Astrocyte of the spinal cord (primary cell): ENCODE results near the gene SH3BP2.

ENCODE experiments used
- DNase-seq: peaks from one replicate; pipeline ENCODE4 v3.0.0; 2011; ENCODE audit warnings: low read depth, low spot score
- H3K4me3 ChIP-seq: 2 replicates; pipeline ENCODE4 v1.5.1; 2011; ENCODE audit warnings: low read depth, mild to moderate bottlenecking, low read length, moderate library complexity
- in situ Hi-C: cut with HindIII; loops from 2 replicates; pipeline ENCODE4 v1.10.0; 2017; ENCODE audit warnings: low sequenced_read_pairs
- TF ChIP-seq, protein P1 (sequence below): IDR thresholded peaks from 2 replicates; pipeline ENCODE4 v1.5.1; 2012; ENCODE audit warnings: low read depth, mild to moderate bottlenecking, low read length, inconsistent platforms

Gene SH3BP2

DNA sequence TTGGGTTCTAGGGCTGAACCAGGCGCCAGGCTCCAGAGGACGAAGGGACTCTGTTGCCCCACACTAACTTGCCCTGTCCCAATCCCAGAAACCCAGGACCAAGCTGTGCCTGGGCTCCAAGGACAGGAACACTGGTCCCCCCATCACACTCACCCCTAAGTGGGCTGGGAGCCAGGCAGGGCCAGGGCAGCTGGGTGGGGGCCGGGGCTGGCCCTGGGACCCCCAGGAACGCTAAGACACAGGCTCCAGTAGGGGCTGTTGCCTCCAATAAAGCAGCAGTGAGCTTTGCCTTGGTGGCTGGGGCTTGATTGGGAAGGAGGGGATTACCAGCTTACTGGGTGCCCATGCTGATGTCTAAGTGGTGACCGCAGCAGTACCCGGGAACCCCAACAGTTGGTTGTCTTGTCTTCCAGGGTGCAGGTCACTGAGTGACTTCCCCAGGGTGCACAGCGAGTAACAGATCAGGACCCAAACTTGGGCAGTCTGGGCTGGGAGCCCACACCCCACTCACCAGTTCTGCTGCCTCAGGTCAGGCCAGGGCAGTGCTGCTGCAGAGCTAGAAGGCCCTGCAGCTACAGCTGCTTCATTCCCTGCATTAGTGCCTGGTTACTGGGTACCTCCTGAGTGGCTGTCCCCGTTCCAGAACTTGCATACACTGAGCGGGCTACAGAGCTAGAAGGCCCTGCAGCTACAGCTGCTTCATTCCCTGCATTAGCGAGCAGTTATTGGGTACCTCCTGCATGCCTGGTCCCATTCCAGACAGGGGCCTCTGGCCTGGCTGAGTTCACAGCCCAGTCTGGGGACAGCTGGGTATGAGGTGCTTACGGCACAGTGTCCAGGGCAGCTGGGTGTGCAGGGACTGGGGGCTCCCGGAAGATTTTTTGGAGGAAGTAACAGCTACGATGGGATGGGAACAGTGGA is 41.4 kb downstream of the SH3BP2 start:
- DNase-seq, result no peak
- in situ Hi-C loops, result no loop called here
- no peak overlapping the region for H3K4me3 ChIP-seq
- TF ChIP-seq, protein P1, sequence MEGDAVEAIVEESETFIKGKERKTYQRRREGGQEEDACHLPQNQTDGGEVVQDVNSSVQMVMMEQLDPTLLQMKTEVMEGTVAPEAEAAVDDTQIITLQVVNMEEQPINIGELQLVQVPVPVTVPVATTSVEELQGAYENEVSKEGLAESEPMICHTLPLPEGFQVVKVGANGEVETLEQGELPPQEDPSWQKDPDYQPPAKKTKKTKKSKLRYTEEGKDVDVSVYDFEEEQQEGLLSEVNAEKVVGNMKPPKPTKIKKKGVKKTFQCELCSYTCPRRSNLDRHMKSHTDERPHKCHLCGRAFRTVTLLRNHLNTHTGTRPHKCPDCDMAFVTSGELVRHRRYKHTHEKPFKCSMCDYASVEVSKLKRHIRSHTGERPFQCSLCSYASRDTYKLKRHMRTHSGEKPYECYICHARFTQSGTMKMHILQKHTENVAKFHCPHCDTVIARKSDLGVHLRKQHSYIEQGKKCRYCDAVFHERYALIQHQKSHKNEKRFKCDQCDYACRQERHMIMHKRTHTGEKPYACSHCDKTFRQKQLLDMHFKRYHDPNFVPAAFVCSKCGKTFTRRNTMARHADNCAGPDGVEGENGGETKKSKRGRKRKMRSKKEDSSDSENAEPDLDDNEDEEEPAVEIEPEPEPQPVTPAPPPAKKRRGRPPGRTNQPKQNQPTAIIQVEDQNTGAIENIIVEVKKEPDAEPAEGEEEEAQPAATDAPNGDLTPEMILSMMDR, result no peak

DNA sequence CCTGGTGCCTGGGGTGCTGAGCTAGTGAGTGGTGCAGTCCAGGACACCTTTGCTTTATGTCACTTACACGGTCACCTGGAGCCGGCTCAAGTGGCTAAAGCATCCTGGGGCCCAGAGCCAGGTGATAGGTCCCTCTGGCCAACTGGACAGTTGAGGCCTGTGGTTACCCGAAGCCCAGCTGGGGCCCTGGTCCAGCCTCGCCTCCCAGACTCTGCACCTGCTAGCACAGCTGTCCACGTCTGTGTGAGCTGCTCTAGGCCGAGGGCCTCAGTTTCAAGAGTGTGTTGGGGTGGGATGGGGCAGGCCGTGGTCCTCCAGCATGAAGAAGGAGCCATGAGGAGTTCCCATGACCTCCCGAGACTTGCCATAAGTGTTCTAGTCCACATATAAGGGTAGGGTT is 43.1 kb downstream of the SH3BP2 start:
- TF ChIP-seq, protein P1, result no peak
- H3K4me3 ChIP-seq, result no peak overlapping the region
- no peak for DNase-seq
- in situ Hi-C loops, result no loop called here

DNA sequence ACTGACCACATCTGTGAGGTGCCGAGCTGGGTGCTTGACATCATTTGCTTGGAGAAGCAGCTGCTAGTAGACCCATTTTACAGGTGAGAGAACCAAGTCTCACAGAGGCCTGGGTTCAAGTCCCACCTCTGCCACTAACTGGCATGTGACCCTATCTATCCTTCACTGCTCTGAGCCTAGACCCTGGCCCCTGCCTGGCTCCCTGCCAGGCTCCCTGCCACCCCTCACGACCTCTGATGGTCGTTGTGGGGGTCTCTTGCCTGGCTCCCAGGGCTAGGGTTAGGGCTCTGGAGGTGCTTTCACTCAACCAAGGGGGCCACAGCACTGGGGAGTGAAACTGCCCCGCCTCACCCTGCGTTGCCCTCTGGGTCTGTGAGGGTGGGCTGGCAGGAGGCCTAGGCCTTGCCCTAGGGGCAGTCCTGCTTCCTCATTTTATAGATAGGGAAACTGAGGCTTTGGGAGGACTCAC is 43.5 kb downstream of the SH3BP2 start:
- no peak overlapping the region for H3K4me3 ChIP-seq
- TF ChIP-seq, protein P1, result no peak
- DNase-seq, result no peak

DNA sequence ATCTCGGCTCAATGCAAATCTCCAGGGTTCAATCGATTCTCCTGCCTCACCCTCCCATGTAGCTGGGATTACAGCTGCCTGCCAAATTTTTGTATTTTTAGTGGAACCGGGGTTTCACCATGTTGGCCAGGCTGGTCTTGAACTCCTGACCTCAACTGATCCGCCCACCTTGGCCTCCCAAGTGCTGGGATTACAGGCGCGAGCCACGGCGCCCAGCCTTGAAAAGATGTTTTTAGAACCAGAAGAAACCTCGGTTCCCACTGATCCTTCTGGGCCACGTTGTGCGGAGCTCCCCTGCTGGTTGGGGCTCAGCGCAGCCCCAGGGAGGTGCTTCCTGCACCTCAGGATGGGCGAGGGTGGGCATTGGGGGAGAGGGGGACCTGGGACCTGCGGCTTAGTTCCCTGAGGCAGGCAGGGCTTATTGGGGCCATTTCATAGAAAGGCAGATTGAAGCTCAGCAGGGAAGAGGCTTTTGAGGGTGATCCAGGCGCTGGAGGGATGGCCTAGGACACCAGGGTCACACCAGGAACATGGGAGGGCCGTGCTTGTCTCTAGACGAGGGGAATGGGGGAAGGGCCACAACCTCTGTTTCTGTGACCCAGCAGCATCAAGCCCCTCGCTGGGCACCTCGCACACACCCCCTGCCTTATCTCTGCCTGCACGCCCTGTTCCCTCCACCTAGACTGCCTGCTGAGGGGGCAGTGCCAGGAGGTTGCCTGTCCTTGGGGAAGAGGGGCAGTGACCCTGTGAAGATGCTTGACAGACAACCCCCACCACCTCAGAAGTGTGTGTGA is 44.4 kb downstream of the SH3BP2 start:
- H3K4me3 ChIP-seq, result no peak overlapping the region
- in situ Hi-C loops, result no loop called here
- no peak for DNase-seq
- TF ChIP-seq, protein P1, result no peak

More for the DNA sequence above, 43.5 kb downstream of the SH3BP2 start:
- in situ Hi-C loops, result no loop called here

DNA sequence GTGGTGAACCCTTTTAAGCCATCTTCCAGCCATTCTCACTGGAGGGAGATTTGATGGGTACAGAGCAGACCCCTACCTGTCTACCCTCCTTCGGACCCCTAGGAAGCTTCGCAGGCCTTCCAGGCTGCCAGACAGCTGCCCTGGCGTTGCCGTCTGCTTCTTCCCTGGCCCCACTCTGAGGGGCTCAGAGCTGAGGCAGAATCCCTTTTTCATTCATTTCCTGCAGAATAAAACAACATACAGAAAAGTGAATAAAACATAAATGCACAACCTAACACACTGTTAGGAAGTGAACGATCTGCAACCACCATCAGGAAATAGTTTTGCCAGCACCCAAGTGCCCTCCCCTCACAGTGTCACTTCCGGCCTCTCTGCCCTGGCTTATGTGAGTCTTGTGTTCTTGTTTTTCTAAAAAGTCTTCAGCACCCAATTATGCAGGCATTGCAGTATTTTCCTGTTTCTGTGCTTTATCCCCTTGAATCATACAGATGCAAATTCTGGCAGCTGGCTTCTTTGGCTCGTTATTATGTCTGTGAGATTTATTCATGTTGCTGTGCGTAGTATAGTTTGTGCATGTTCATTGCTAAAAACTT is 45.1 kb downstream of the SH3BP2 start:
- H3K4me3 ChIP-seq, result no peak overlapping the region
- in situ Hi-C loops, result no loop called here
- no peak for DNase-seq
- TF ChIP-seq, protein P1, result no peak

DNA sequence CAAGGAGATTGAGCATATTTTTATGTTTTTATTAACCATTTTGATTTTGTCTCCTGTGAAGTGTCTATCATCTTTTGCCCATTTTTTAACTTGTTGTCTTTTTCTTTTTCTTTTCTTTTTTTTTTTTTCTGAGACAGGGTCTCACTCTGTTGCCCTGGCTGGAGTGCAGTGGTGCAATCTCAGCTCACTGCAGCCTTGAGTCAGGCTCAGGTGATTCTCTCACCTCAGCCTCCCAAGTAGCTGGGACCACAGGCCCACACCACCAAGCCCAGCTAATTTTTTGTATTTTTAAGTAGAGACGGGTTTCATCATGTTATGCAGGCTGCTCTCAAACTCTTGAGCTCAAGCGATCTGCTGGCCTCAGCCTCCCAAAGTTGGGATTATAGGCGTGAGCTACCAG is 46.2 kb downstream of the SH3BP2 start:
- H3K4me3 ChIP-seq, result no peak overlapping the region
- in situ Hi-C loops, result no loop called here
- no peak for DNase-seq
- TF ChIP-seq, protein P1, result no peak
